Neuronal stem cell (in vitro differentiated cells): Measurements from ENCODE around the gene SOCS6.

ENCODE experiments used
- DNase-seq: peaks from one replicate; pipeline ENCODE4 v3.0.0-alpha.2; 2013; ENCODE audit warnings: low spot score
- H2AFZ ChIP-seq: one replicate; pipeline ENCODE4 v1.6.1; 2013; ENCODE audit warnings: mild to moderate bottlenecking, low read length, inconsistent platforms
- H2AK5ac ChIP-seq: 2 replicates; pipeline ENCODE4 v1.6.1; 2013; ENCODE audit warnings: low read depth, mild to moderate bottlenecking, inconsistent platforms, low read length, moderate library complexity, mixed read lengths
- H2BK120ac ChIP-seq: 2 replicates; pipeline ENCODE4 v1.6.1; 2013; ENCODE audit warnings: low read depth, mild to moderate bottlenecking, inconsistent platforms, low read length, moderate library complexity, mixed read lengths
- H2BK12ac ChIP-seq: one replicate; pipeline ENCODE4 v1.6.1; 2013; ENCODE audit warnings: low read length, inconsistent platforms
- H2BK15ac ChIP-seq: 2 replicates; pipeline ENCODE4 v1.6.1; 2013; ENCODE audit warnings: mild to moderate bottlenecking, low read length, inconsistent platforms, mixed read lengths
- H2BK5ac ChIP-seq: one replicate; pipeline ENCODE4 v1.6.1; 2013; ENCODE audit warnings: inconsistent platforms, mild to moderate bottlenecking, low read length, moderate library complexity
- H3K14ac ChIP-seq: one replicate; pipeline ENCODE4 v1.6.1; 2013; ENCODE audit warnings: low read length, inconsistent platforms
- H3K18ac ChIP-seq: 2 replicates; pipeline ENCODE4 v1.6.1; 2013; ENCODE audit warnings: low read length, inconsistent platforms
- H3K23ac ChIP-seq: 2 replicates; pipeline ENCODE4 v1.6.1; 2013; ENCODE audit warnings: low read depth, mild to moderate bottlenecking, mixed read lengths, low read length, inconsistent platforms; ENCODE audit not compliant: poor library complexity
- H3K27ac ChIP-seq: replicated peaks from 3 replicates; pipeline ENCODE4 v1.5.1; 2013; ENCODE audit warnings: low read length, inconsistent platforms
- H3K27me3 ChIP-seq, 3 experiments: 2 replicates each; pipeline ENCODE4 v1.6.1; 2013; ENCODE audit warnings: low read length in 3 of 3, mild to moderate bottlenecking in 2 of 3, inconsistent platforms in 1 of 3, low read depth in 1 of 3, mixed read lengths in 1 of 3, moderate library complexity in 1 of 3; ENCODE audit not compliant: control insufficient read depth in 3 of 3, insufficient read depth in 3 of 3
- H3K36me3 ChIP-seq, 2 donors: replicated peaks in 1 of 2; 2 replicates each; pipeline ENCODE4 v1.6.1; 2013; ENCODE audit warnings: low read length in 2 of 2; ENCODE audit not compliant: control insufficient read depth in 2 of 2, insufficient read depth in 2 of 2
- H3K4ac ChIP-seq: 2 replicates; pipeline ENCODE4 v1.6.1; 2013; ENCODE audit warnings: inconsistent platforms, mild to moderate bottlenecking, low read length, moderate library complexity
- H3K4me1 ChIP-seq, 2 donors: 1 replicate in 1 of 2; 2 replicates in 1 of 2; pipeline ENCODE4 v1.6.1; 2013; ENCODE audit warnings: low read length in 2 of 2, low read depth in 1 of 2; ENCODE audit not compliant: control insufficient read depth in 2 of 2, insufficient read depth in 1 of 2
- H3K4me2 ChIP-seq: one replicate; pipeline ENCODE4 v1.6.1; 2013; ENCODE audit warnings: mild to moderate bottlenecking, low read length, inconsistent platforms; ENCODE audit not compliant: insufficient read depth, poor library complexity, severe bottlenecking
- H3K4me3 ChIP-seq, 2 donors: 2 replicates each; pipeline ENCODE4 v1.5.1; 2013; ENCODE audit warnings: low read length in 2 of 2, mild to moderate bottlenecking in 2 of 2, inconsistent platforms in 1 of 2, moderate library complexity in 1 of 2
- H3K79me1 ChIP-seq: one replicate; pipeline ENCODE4 v1.6.1; 2013; ENCODE audit warnings: low read depth, mild to moderate bottlenecking, inconsistent platforms, low read length, moderate library complexity
- H3K9ac ChIP-seq: one replicate; pipeline ENCODE4 v1.6.1; 2013; ENCODE audit warnings: mild to moderate bottlenecking, low read depth, low read length, inconsistent platforms; ENCODE audit not compliant: poor library complexity
- H3K9me3 ChIP-seq, 2 donors: replicated peaks in 1 of 2; 2 replicates each; pipeline versions ENCODE3 to v1.6.1; 2013; ENCODE audit warnings: low read length in 2 of 2, mild to moderate bottlenecking in 2 of 2, inconsistent platforms in 1 of 2, low read depth in 1 of 2, mixed read lengths in 1 of 2, moderate library complexity in 1 of 2; ENCODE audit not compliant: control insufficient read depth in 2 of 2, insufficient read depth in 1 of 2
- H4K8ac ChIP-seq: one replicate; pipeline ENCODE4 v1.6.1; 2013; ENCODE audit warnings: low read depth, mild to moderate bottlenecking, inconsistent platforms, low read length, moderate library complexity
- H4K91ac ChIP-seq: one replicate; pipeline ENCODE4 v1.6.1; 2013; ENCODE audit warnings: low read length, low read depth, mild to moderate bottlenecking, inconsistent platforms; ENCODE audit not compliant: poor library complexity
- WGBS, 2 donors: extraction: QIAGEN DNeasy Blood & Tissue Kit; methylation state at CpG; one replicate each; pipeline ENCODE4 v1.1.7; 2013; ENCODE audit warnings: missing lambda C conversion rate in 2 of 2, mixed read lengths in 1 of 2; ENCODE audit not compliant: insufficient read length in 2 of 2, insufficient replicate concordance in 1 of 2; ENCODE audit errors: extremely low coverage in 2 of 2; 5-methylcytosine and 5-hydroxymethylcytosine counted together

Gene SOCS6

GRCh38 chr18:70263336-70263735 is 25.5 kb upstream of the SOCS6 start:
- Histone ChIP-seq H3K9me3 (no peaks in the 10 kb centered on the region), H3K4me1 (no peaks in the 10 kb centered on the region), H3K27me3 (no peaks in the 10 kb centered on the region), H2BK120ac (no peak overlapping the region), H3K4me3 (no peak overlapping the region), H3K4ac (no peak overlapping the region), H3K14ac (no peak overlapping the region), H4K91ac (no peak overlapping the region), H3K27ac (no peak overlapping the region), H3K9ac (no peak overlapping the region), H2AK5ac (no peak overlapping the region), H2BK12ac (no peak overlapping the region), H3K79me1 (no peaks in the 10 kb centered on the region), H3K36me3 (no peaks in the 10 kb centered on the region), H2BK5ac (no peak overlapping the region), H4K8ac (no peak overlapping the region), H3K23ac (no peak overlapping the region), H2BK15ac (no peak overlapping the region), H3K18ac (no peak overlapping the region), H3K4me2 (no peak overlapping the region), H2AFZ (no peak overlapping the region)
- no CpG with 5 or more reads among the region's 3 CpGs for WGBS, 2 donors
- no peak for DNase-seq

- Histone ChIP-seq H3K27me3 (no peaks in the 10 kb centered on the region), H3K4me3 (no peak overlapping the region), H3K36me3 (no peaks in the 10 kb centered on the region), H3K23ac (no peak overlapping the region), H3K18ac (no peak overlapping the region), H2AFZ (no peak overlapping the region), H3K4me2 (no peak overlapping the region), H3K4ac (no peak overlapping the region), H3K9me3 (peaks cover 4 to 9% of the 10 kb centered on the region in 2 donors), H2BK5ac (no peak overlapping the region), H4K91ac (no peak overlapping the region), H2BK12ac (no peak overlapping the region), H2BK15ac (no peak overlapping the region), H3K9ac (no peak overlapping the region), H4K8ac (no peak overlapping the region), H2BK120ac (no peak overlapping the region), H2AK5ac (no peak overlapping the region), H3K4me1 (no peaks in the 10 kb centered on the region), H3K79me1 (no peaks in the 10 kb centered on the region), H3K14ac (no peak overlapping the region), H3K27ac (no peak overlapping the region)
- no peak for DNase-seq
- WGBS, 2 donors: no CpG with 5 or more reads among the region's 3 CpGs
Observed at GRCh38 chr18:70271742-70272141, 17.1 kb upstream of the SOCS6 start.

GRCh38 chr18:70273021-70273420 is 15.8 kb upstream of the SOCS6 start:
- Histone ChIP-seq H3K14ac (no peak overlapping the region), H3K4me2 (no peak overlapping the region), H2BK15ac (no peak overlapping the region), H3K79me1 (no peaks in the 10 kb centered on the region), H3K23ac (no peak overlapping the region), H3K9ac (no peak overlapping the region), H3K4me1 (no peaks in the 10 kb centered on the region), H3K4me3 (no peak overlapping the region), H2BK12ac (no peak overlapping the region), H2BK120ac (no peak overlapping the region), H3K27ac (no peak overlapping the region), H2BK5ac (no peak overlapping the region), H3K36me3 (no peaks in the 10 kb centered on the region), H3K27me3 (no peaks in the 10 kb centered on the region), H4K91ac (no peak overlapping the region), H3K4ac (no peak overlapping the region), H3K18ac (no peak overlapping the region), H2AK5ac (no peak overlapping the region), H2AFZ (no peak overlapping the region), H3K9me3 (peaks cover 4 to 9% of the 10 kb centered on the region in 2 donors), H4K8ac (no peak overlapping the region)
- no peak for DNase-seq
- WGBS, 2 donors: no CpG with 5 or more reads among the region's 1 CpG

- H4K91ac ChIP-seq: no peak overlapping the region
- no peak for DNase-seq
- H4K8ac ChIP-seq: no peak overlapping the region
- no peak overlapping the region for H2BK5ac ChIP-seq
- no peak overlapping the region for H2BK120ac ChIP-seq
- no peak overlapping the region for H3K14ac ChIP-seq
- no peak overlapping the region for H3K9ac ChIP-seq
- no peaks in the 10 kb centered on the region for H3K4me1 ChIP-seq
- H3K4me3 ChIP-seq: no peak overlapping the region
- no peak overlapping the region for H3K18ac ChIP-seq
- peaks cover 6% of the 10 kb centered on the region in 2 donors for H3K9me3 ChIP-seq
- no peak overlapping the region for H2BK12ac ChIP-seq
- H3K27ac ChIP-seq: no peak overlapping the region
- WGBS, 2 donors: no CpG with 5 or more reads among the region's 5 CpGs
- no peak overlapping the region for H2AK5ac ChIP-seq
- no peak overlapping the region for H3K4ac ChIP-seq
- no peak overlapping the region for H2BK15ac ChIP-seq
- H3K23ac ChIP-seq: no peak overlapping the region
- no peaks in the 10 kb centered on the region for H3K27me3 ChIP-seq
- H2AFZ ChIP-seq: no peak overlapping the region
- H3K4me2 ChIP-seq: no peak overlapping the region
- no peaks in the 10 kb centered on the region for H3K36me3 ChIP-seq
- H3K79me1 ChIP-seq: no peaks in the 10 kb centered on the region
Observed at GRCh38 chr18:70276416-70277191, 12.2 kb upstream of the SOCS6 start.
